KMS-11 (cell line): ENCODE measurements around the gene TMEM52.

ENCODE experiments used
- H2AFZ ChIP-seq: fragments of 200-600 bp; sonication (generic); 2 replicates; pipeline ENCODE4 v1.6.1; 2016; ENCODE audit warnings: antibody characterized with exemption, mixed run types, low read depth
- H3K27ac ChIP-seq: fragments of 200-600 bp; sonication (generic); 2 replicates; pipeline ENCODE4 v1.6.1; 2016; ENCODE audit warnings: mild to moderate bottlenecking, mixed run types
- H3K27me3 ChIP-seq: fragments of 200-600 bp; sonication (generic); 2 replicates; pipeline ENCODE4 v1.6.1; 2017; ENCODE audit warnings: mild to moderate bottlenecking, low read depth, mixed run types, moderate library complexity; ENCODE audit not compliant: insufficient read depth
- H3K36me3 ChIP-seq: fragments of 200-600 bp; sonication (generic); 2 replicates; pipeline ENCODE4 v1.6.1; 2017; ENCODE audit warnings: mild to moderate bottlenecking, mixed run types; ENCODE audit not compliant: insufficient read depth
- H3K4me1 ChIP-seq: fragments of 200-600 bp; sonication (generic); 2 replicates; pipeline ENCODE4 v1.6.1; 2016; ENCODE audit warnings: mild to moderate bottlenecking, low read depth, mixed run types; ENCODE audit not compliant: poor library complexity, severe bottlenecking
- H3K4me2 ChIP-seq: fragments of 200-600 bp; sonication (generic); 2 replicates; pipeline ENCODE4 v1.7.0; 2016; ENCODE audit warnings: mild to moderate bottlenecking, mixed run types
- H3K4me3 ChIP-seq: fragments of 200-600 bp; sonication (generic); IDR thresholded peaks from 2 replicates; pipeline ENCODE4 v1.6.1; 2017; ENCODE audit warnings: low read depth, low read length, mixed read lengths; ENCODE audit not compliant: insufficient read depth
- H3K79me2 ChIP-seq: fragments of 200-600 bp; sonication (generic); 2 replicates; pipeline ENCODE4 v1.6.1; 2016; ENCODE audit warnings: low read depth, mixed run types; ENCODE audit not compliant: insufficient read depth
- H3K9ac ChIP-seq: fragments of 200-600 bp; sonication (generic); 2 replicates; pipeline ENCODE4 v1.6.1; 2016; ENCODE audit warnings: mild to moderate bottlenecking, mixed run types
- H4K20me1 ChIP-seq: fragments of 200-600 bp; sonication (generic); 2 replicates; pipeline ENCODE4 v1.6.1; 2016; ENCODE audit warnings: mild to moderate bottlenecking, mixed run types; ENCODE audit not compliant: insufficient read depth
- CTCF ChIP-seq: fragments of 200-600 bp; sonication (generic); conservative IDR thresholded peaks from 2 replicates; pipeline ENCODE4 v1.6.1; 2017; ENCODE audit warnings: low read depth, mild to moderate bottlenecking, antibody characterized with exemption, low read length, moderate library complexity, mixed read lengths

Gene TMEM52

GRCh38 chr1:1895456-1896336, 23.4 kb downstream of the TMEM52 start:
- H3K36me3 ChIP-seq: no peaks in the 10 kb centered on the region
- H3K4me1 ChIP-seq: peaks cover 78% of the 10 kb centered on the region
- peak overlapping the region; percentile 96 for H3K4me2 ChIP-seq
- TF ChIP-seq CTCF: no peak
- H3K79me2 ChIP-seq: peaks cover 10% of the 10 kb centered on the region
- H2AFZ ChIP-seq: peak overlapping the region; percentile 45; the same call in 1 of the 2 replicates
- H3K4me3 ChIP-seq: no peak overlapping the region
- peak overlapping the region; percentile 60; the same call in 1 of the 2 replicates for H3K9ac ChIP-seq
- no peaks in the 10 kb centered on the region for H3K27me3 ChIP-seq
- no peaks in the 10 kb centered on the region for H4K20me1 ChIP-seq
- H3K27ac ChIP-seq: peak overlapping the region; percentile 92

GRCh38 chr1:1895060-1895418, 24.0 kb downstream of the TMEM52 start:
- Histone ChIP-seq H3K27me3 (no peaks in the 10 kb centered on the region), H3K4me2 (peak overlapping the region; percentile 96; the same call in 1 of the 2 replicates), H3K9ac (no peak overlapping the region), H3K4me3 (no peak overlapping the region), H3K79me2 (peaks cover 11% of the 10 kb centered on the region), H3K27ac (no peak overlapping the region; the same call in 1 of the 2 replicates), H2AFZ (no peak overlapping the region), H3K4me1 (peaks cover 78% of the 10 kb centered on the region), H4K20me1 (no peaks in the 10 kb centered on the region), H3K36me3 (no peaks in the 10 kb centered on the region)
- TF ChIP-seq CTCF: no peak

DNA sequence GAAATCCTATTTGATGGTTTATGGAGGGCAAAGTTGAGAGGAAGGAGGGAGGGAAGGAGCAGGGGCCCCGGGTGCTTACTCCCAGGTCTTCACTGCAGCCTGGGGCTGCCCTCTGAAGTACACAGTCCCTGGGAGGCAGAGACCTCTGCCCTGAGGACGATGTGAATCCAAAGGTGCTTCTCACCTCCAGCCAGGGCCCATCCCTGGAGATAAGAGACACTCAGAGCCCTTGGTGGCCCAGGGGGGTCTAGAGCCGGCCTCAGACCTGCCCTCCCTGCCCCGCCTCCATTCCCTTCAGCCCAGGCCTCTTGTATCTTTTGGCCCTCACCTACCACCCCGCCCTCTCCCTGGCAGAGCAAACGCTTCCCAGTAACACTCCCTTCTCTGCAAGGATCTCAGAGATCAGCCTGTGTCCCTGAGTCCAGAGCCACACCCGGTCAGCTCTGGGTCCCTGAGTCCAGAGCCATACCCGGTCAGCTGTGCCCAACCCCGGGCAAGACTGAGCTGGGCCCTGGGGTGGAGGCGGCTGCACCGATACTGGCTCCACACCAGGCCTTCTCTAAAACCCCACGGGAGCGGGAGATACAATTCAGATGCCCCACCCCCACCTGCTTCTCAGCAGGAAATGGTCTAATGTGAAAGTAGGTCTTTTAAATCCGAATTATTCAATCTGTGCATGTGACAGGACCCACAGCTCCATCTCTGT, 24.6 kb downstream of the TMEM52 start:
- H2AFZ ChIP-seq: no peak overlapping the region
- H4K20me1 ChIP-seq: peaks cover under 1% of the 10 kb centered on the region; the same call in 1 of the 2 replicates
- no peak overlapping the region for H3K9ac ChIP-seq
- no peak overlapping the region; the same call in 1 of the 2 replicates for H3K27ac ChIP-seq
- H3K4me2 ChIP-seq: peak overlapping the region; percentile 96; the same call in 1 of the 2 replicates
- peaks cover 72% of the 10 kb centered on the region for H3K4me1 ChIP-seq
- H3K27me3 ChIP-seq: no peaks in the 10 kb centered on the region
- TF ChIP-seq CTCF: no peak
- peaks cover 17% of the 10 kb centered on the region for H3K79me2 ChIP-seq
- H3K36me3 ChIP-seq: no peaks in the 10 kb centered on the region
- no peak overlapping the region for H3K4me3 ChIP-seq

DNA sequence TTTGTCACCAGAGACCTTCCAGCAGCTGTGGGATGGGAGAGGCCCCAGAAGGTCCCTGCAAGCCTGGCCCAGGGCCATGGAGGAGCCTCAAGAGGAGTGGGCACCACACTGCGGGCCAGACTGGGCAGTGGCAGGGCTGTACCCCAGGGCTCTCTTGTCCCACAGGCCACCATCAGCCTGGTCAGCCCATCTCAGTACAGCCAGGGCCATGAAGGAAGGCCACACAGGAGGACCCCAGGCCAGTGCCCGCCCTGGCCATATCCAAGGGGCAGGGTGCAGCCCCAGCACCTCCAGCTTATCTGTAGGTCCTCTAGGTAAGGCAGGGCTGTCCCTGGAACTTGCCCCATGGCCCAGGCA, 25.1 kb downstream of the TMEM52 start:
- H3K4me2 ChIP-seq: no peak overlapping the region; the same call in 1 of the 2 replicates
- H3K9ac ChIP-seq: no peak overlapping the region
- H3K79me2 ChIP-seq: peaks cover 22% of the 10 kb centered on the region
- no peaks in the 10 kb centered on the region for H3K27me3 ChIP-seq
- H3K27ac ChIP-seq: no peak overlapping the region
- H4K20me1 ChIP-seq: peaks cover 5% of the 10 kb centered on the region
- H3K4me3 ChIP-seq: no peak overlapping the region
- H3K36me3 ChIP-seq: no peaks in the 10 kb centered on the region
- H2AFZ ChIP-seq: no peak overlapping the region
- peaks cover 71% of the 10 kb centered on the region for H3K4me1 ChIP-seq
- no peak for TF ChIP-seq CTCF
